GM10266 (cell line): ENCODE results near the gene FAM200B.
"Not testable (repeated sequence)": the region's sequence is repeated elsewhere in the genome, so short reads cannot be mapped to it uniquely, and the experiment has no call there.

Source experiments
- DNase-seq: peaks from one replicate; pipeline ENCODE4 v3.0.0; 2012; ENCODE audit errors: extremely low spot score
- TF ChIP-seq, protein P1 (sequence below): IDR thresholded peaks from 2 replicates; pipeline ENCODE4 v1.5.1; 2012; ENCODE audit warnings: mild to moderate bottlenecking, low read depth; ENCODE audit not compliant: control insufficient read depth, insufficient read depth; ENCODE audit errors: missing control alignments

The FAM200B gene

GRCh38 chr4:15718959-15719358 is 37.3 kb downstream of the FAM200B start:
- TF ChIP-seq, protein P1, sequence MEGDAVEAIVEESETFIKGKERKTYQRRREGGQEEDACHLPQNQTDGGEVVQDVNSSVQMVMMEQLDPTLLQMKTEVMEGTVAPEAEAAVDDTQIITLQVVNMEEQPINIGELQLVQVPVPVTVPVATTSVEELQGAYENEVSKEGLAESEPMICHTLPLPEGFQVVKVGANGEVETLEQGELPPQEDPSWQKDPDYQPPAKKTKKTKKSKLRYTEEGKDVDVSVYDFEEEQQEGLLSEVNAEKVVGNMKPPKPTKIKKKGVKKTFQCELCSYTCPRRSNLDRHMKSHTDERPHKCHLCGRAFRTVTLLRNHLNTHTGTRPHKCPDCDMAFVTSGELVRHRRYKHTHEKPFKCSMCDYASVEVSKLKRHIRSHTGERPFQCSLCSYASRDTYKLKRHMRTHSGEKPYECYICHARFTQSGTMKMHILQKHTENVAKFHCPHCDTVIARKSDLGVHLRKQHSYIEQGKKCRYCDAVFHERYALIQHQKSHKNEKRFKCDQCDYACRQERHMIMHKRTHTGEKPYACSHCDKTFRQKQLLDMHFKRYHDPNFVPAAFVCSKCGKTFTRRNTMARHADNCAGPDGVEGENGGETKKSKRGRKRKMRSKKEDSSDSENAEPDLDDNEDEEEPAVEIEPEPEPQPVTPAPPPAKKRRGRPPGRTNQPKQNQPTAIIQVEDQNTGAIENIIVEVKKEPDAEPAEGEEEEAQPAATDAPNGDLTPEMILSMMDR = no peak
- DNase-seq = no peak

DNA sequence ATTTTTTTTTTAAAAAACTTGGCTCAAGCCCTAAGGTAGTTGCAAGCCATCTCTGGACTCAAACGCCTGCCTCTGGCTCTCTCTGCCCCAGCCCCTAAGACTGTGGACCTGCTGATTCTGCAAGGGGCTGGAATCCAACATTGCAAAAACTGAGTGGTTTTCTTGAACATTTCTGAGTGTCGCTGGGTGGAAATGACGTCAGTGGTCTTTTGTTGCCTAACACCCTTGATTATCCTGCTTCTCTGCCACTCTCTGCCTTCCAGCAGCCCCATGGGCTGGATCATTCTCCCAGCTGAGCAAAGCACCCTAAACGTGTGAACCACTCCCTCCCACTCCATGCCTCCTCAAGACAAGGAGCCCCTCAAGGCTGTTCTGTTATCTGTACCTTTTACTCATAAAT is 37.9 kb downstream of the FAM200B start:
- TF ChIP-seq, protein P1 = no peak
- no peak for DNase-seq

- no peak for DNase-seq
- TF ChIP-seq, protein P1 = no peak
Measured at GRCh38 chr4:15720851-15721250, 39.2 kb downstream of the FAM200B start.

DNA sequence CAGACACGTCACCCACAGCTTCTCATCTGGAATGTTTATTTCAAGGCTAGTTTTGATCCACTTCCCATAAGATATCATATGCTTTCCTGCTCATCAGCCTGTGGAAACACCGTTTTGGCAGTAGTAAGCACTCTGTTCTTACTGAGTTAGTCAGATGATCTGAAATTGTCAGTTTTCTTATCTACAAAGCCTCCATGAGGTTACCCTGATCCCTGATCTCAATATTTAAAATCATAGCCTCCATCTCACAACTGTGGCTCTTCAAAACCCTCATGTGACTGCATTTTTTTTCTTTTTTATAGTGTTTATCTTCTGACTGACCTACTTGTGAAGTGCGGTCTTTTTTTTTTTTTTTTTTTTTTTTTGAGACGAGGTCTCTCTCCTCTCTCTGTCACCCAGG is 44.0 kb downstream of the FAM200B start:
- no peak for DNase-seq

DNA sequence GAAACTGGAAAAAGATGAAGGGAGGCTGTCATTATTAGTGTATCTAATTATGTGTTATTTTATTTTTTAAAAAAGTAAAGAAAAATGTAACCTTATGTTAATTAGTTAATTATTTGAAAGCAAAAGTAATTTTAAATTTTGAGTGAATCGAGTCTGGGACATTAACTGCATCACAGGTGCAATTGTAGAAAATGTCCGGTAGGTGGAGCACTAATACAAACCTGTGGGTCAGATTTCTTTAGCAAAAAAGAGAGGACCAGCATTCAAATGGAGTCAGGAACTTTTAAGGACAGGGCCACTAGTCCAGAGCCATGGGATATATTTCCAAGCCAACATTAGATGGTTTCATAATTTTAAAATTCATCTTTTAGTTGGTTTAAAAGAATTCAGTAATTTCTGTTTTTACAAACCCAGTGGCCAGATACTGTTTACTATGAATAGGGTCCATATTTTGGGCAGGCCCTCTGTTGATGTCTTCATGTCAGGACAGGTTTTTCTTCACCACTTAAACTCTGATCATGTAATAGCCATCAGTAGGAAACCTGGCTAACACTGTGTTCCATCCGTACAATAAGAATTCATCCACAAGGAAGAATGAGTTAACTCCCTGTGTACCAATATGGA is 48.4 kb downstream of the FAM200B start:
- DNase-seq = peak; percentile 52

More for the DNA sequence above, 44.0 kb downstream of the FAM200B start:
- TF ChIP-seq, protein P1 = no peak

GRCh38 chr4:15733061-15733460 is 51.4 kb downstream of the FAM200B start:
- not testable (repeated sequence) for DNase-seq

More for the DNA sequence above, 48.4 kb downstream of the FAM200B start:
- TF ChIP-seq, protein P1 = peak; percentile 73

DNA sequence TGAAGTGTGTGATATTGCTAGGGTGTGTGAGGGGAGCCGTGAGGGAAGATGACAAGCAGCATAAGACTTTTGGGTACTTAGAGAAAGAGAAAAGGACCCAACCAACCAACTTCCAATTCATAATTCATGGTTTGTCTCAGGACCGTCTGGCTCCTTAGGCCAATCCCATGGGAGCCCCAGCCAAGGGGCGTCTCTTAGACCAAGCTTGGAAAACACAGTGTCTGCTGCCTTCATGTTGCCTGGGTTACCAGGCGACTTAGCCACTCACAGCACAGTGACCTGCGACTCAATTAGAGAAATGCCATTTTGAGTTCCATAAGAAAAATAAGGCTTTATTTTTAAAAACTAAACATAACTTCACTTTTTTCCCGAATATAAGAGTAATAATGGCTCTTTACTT is 53.9 kb downstream of the FAM200B start:
- TF ChIP-seq, protein P1 = no peak
- DNase-seq = no peak
